HepG2 (cell line): Measurements from ENCODE around the gene GNG3. TPM values are rescaled to one million over a fixed set of nuclear protein-coding genes. Genes with fewer than 3 reads are reported as not detected.
A peak's percentile ranks its signal among the peaks of the same experiment; 100 is the strongest.

Source experiments
- JARID2 ChIP-seq: sonication (generic); formaldehyde crosslinking; IDR thresholded peaks from 2 replicates; pipeline ENCODE4 v1.8.1; 2023; ENCODE audit warnings: missing genetic modification reagents, inconsistent platforms; ENCODE audit not compliant: insufficient replicate concordance
- KDM3A ChIP-seq: IDR thresholded peaks from 2 replicates; pipeline ENCODE4 v1.6.1; 2018; ENCODE audit warnings: low read depth, missing compliant biosample characterization
- NAIF1 ChIP-seq: sonication (generic); formaldehyde crosslinking; IDR thresholded peaks from 2 replicates; pipeline ENCODE4 v1.5.0; 2020; ENCODE audit warnings: mild to moderate bottlenecking, missing genetic modification reagents, borderline replicate concordance
- PCBP1 ChIP-seq: fragments of 200-400 bp; formaldehyde crosslinking; IDR thresholded peaks from 2 replicates; pipeline ENCODE4 v1.6.1; 2017; ENCODE audit warnings: mild to moderate bottlenecking, low read depth, low read length, borderline replicate concordance
- SAP130 ChIP-seq: IDR thresholded peaks from 2 replicates; pipeline ENCODE4 v1.6.1; 2016; ENCODE audit warnings: low read depth
- SNRNP70 ChIP-seq: fragments of 200-400 bp; formaldehyde crosslinking; IDR thresholded peaks from 2 replicates; pipeline ENCODE4 v1.6.1; 2017; ENCODE audit warnings: mild to moderate bottlenecking, low read depth, low read length, moderate library complexity
- ZBTB1 ChIP-seq: sonication (generic); formaldehyde crosslinking; IDR thresholded peaks from 2 replicates; pipeline ENCODE4 v1.4.0; 2020; ENCODE audit warnings: missing genetic modification reagents, borderline replicate concordance
- ZFP82 ChIP-seq: sonication (generic); formaldehyde crosslinking; IDR thresholded peaks from 2 replicates; pipeline ENCODE4 v1.5.1; 2020; ENCODE audit warnings: mild to moderate bottlenecking, missing genetic modification reagents, borderline replicate concordance
- ZNF749 ChIP-seq: sonication (generic); formaldehyde crosslinking; IDR thresholded peaks from 2 replicates; pipeline ENCODE4 v1.8.0; 2022; ENCODE audit warnings: mild to moderate bottlenecking, missing genetic modification reagents, moderate library complexity, borderline replicate concordance
- polyA plus RNA-seq, 8 experiments: library from polyadenylated mRNA; depleted of rRNA in 3 of 8; stranded (reverse) in 7 of 8; unstranded in 1 of 8; fragments of >200 nt; fragmentation: Illumina TruSeq in 4 of 8; extraction: Trizol in 4 of 8; gene quantifications; 2 replicates each; pipeline versions ENCODE4 v1.2.1 to v1.2.3, GENCODE V29; 2011 to 2016; ENCODE audit warnings: low read depth in 4 of 8, missing spikeins in 1 of 8, mixed read lengths in 1 of 8; ENCODE audit not compliant: insufficient read depth in 1 of 8
- total RNA-seq, 5 experiments: library from RNA; depleted of rRNA; stranded (reverse); fragments of >200 nt; fragmentation: Illumina TruSeq; extraction: Trizol; gene quantifications; 2 replicates each; pipeline ENCODE4 v1.2.3, GENCODE V29; 2016; ENCODE audit warnings: low read depth in 1 of 5
- TF ChIP-seq, protein P1 (sequence below): sonication (generic); formaldehyde crosslinking; IDR thresholded peaks from 2 replicates; pipeline ENCODE4 v1.4.0; 2020; ENCODE audit warnings: mild to moderate bottlenecking, low read depth, missing genetic modification reagents
- TF ChIP-seq, protein P2 (sequence below): sonication (generic); formaldehyde crosslinking; conservative IDR thresholded peaks from 2 replicates; pipeline ENCODE4 v1.4.0; 2020; ENCODE audit warnings: missing genetic modification reagents
- TF ChIP-seq, protein P3 (sequence below): sonication (generic); formaldehyde crosslinking; IDR thresholded peaks from 2 replicates; pipeline ENCODE4 v1.9.0; 2021; ENCODE audit warnings: missing genetic modification reagents, borderline replicate concordance
- TF ChIP-seq, protein P4 (sequence below): sonication (generic); formaldehyde crosslinking; IDR thresholded peaks from 2 replicates; pipeline ENCODE4 v1.4.0; 2020; ENCODE audit warnings: mild to moderate bottlenecking, missing genetic modification reagents
- TF ChIP-seq, protein P5 (sequence below): sonication (generic); formaldehyde crosslinking; IDR thresholded peaks from 2 replicates; pipeline ENCODE4 v1.5.0; 2020; ENCODE audit warnings: missing genetic modification reagents
- TF ChIP-seq, protein P6 (sequence below): sonication (generic); formaldehyde crosslinking; conservative IDR thresholded peaks from 2 replicates; pipeline ENCODE4 v1.8.1; 2023; ENCODE audit warnings: missing genetic modification reagents
- TF ChIP-seq, protein P7 (sequence below): sonication (generic); formaldehyde crosslinking; IDR thresholded peaks from 2 replicates; pipeline ENCODE4 v1.4.0; 2020; ENCODE audit warnings: missing genetic modification reagents

Gene GNG3
- total and polyA plus RNA-seq, 2 of the 13 experiments (the other 11 are each of a cell fraction or from before 2014, with no cell fraction given): not detected

DNA sequence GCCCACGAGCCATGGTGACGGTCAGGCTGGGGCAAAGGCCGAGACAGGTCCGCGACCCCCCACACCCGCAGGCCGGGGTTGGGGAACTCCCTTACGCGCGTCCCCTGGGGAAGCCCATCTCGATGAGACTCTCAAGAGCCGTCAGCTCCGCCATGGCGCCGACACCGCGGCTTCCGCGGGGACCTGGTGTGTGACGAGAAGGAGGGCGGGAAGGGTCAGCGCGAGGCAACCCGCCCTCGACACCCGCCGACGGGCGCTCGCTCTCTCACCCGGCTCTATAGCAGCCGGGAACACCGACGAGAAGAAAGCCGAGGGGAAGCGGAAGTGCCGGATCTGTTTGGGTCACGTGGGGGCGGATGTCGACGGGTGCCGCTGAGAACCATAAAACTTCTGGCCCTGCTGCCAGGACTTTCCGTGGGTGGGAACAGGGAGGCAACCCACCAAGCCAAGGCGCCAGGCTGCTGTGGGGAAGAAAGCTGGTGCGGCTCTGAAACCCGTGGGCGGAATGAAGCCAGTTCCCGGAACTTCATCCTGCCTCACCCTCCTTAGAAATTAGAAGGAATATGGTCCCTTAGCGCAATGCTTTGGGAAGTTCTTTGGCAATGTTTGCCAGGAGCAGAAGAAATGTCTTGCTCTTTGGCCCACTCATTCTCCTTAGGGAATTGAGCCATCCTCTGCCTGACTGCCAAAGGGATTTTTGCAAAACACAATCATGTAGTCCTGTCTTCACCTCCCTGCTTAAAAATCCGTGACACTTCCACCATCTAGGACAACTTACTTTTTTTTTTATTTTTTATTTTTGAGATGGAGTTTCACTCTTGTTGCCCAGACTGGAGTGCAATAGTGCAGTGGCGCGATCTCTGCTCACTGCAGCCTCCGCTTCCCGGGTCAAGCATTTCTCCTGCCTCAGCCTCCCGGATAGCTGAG is 28.4 kb upstream of the GNG3 start, which contains the start of gene UBXN1 (continued):
- TF ChIP-seq, protein P1, sequence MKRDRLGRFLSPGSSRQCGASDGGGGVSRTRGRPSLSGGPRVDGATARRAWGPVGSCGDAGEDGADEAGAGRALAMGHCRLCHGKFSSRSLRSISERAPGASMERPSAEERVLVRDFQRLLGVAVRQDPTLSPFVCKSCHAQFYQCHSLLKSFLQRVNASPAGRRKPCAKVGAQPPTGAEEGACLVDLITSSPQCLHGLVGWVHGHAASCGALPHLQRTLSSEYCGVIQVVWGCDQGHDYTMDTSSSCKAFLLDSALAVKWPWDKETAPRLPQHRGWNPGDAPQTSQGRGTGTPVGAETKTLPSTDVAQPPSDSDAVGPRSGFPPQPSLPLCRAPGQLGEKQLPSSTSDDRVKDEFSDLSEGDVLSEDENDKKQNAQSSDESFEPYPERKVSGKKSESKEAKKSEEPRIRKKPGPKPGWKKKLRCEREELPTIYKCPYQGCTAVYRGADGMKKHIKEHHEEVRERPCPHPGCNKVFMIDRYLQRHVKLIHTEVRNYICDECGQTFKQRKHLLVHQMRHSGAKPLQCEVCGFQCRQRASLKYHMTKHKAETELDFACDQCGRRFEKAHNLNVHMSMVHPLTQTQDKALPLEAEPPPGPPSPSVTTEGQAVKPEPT (CRISPR knock-in tag): no peak
- peak; percentile 96 for TF ChIP-seq SAP130 (CRISPR knock-in tag)
- TF ChIP-seq, protein P2, sequence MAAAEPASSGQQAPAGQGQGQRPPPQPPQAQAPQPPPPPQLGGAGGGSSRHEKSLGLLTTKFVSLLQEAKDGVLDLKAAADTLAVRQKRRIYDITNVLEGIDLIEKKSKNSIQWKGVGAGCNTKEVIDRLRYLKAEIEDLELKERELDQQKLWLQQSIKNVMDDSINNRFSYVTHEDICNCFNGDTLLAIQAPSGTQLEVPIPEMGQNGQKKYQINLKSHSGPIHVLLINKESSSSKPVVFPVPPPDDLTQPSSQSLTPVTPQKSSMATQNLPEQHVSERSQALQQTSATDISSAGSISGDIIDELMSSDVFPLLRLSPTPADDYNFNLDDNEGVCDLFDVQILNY: no peak
- TF ChIP-seq, protein P3, sequence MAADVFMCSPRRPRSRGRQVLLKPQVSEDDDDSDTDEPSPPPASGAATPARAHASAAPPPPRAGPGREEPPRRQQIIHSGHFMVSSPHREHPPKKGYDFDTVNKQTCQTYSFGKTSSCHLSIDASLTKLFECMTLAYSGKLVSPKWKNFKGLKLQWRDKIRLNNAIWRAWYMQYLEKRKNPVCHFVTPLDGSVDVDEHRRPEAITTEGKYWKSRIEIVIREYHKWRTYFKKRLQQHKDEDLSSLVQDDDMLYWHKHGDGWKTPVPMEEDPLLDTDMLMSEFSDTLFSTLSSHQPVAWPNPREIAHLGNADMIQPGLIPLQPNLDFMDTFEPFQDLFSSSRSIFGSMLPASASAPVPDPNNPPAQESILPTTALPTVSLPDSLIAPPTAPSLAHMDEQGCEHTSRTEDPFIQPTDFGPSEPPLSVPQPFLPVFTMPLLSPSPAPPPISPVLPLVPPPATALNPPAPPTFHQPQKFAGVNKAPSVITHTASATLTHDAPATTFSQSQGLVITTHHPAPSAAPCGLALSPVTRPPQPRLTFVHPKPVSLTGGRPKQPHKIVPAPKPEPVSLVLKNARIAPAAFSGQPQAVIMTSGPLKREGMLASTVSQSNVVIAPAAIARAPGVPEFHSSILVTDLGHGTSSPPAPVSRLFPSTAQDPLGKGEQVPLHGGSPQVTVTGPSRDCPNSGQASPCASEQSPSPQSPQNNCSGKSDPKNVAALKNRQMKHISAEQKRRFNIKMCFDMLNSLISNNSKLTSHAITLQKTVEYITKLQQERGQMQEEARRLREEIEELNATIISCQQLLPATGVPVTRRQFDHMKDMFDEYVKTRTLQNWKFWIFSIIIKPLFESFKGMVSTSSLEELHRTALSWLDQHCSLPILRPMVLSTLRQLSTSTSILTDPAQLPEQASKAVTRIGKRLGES (CRISPR knock-in tag): no peak
- no peak for TF ChIP-seq NAIF1 (CRISPR knock-in tag)
- peak; percentile 71; the same call in 1 of the 2 replicates for TF ChIP-seq KDM3A (CRISPR knock-in tag)
- TF ChIP-seq, protein P4, sequence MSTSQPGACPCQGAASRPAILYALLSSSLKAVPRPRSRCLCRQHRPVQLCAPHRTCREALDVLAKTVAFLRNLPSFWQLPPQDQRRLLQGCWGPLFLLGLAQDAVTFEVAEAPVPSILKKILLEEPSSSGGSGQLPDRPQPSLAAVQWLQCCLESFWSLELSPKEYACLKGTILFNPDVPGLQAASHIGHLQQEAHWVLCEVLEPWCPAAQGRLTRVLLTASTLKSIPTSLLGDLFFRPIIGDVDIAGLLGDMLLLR (CRISPR knock-in tag): no peak
- 0 out of 2 replicates have a peak, but pooled peaks have one; percentile 21 for TF ChIP-seq ZNF749 (CRISPR knock-in tag)
- TF ChIP-seq PCBP1: peak; percentile 84; the same call in 1 of the 2 replicates
- TF ChIP-seq, protein P5, sequence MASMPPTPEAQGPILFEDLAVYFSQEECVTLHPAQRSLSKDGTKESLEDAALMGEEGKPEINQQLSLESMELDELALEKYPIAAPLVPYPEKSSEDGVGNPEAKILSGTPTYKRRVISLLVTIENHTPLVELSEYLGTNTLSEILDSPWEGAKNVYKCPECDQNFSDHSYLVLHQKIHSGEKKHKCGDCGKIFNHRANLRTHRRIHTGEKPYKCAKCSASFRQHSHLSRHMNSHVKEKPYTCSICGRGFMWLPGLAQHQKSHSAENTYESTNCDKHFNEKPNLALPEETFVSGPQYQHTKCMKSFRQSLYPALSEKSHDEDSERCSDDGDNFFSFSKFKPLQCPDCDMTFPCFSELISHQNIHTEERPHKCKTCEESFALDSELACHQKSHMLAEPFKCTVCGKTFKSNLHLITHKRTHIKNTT: no peak
- no peak for TF ChIP-seq SNRNP70
- TF ChIP-seq, protein P6, sequence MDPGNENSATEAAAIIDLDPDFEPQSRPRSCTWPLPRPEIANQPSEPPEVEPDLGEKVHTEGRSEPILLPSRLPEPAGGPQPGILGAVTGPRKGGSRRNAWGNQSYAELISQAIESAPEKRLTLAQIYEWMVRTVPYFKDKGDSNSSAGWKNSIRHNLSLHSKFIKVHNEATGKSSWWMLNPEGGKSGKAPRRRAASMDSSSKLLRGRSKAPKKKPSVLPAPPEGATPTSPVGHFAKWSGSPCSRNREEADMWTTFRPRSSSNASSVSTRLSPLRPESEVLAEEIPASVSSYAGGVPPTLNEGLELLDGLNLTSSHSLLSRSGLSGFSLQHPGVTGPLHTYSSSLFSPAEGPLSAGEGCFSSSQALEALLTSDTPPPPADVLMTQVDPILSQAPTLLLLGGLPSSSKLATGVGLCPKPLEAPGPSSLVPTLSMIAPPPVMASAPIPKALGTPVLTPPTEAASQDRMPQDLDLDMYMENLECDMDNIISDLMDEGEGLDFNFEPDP (CRISPR knock-in tag): no peak
- no peak for TF ChIP-seq ZBTB1
- TF ChIP-seq JARID2: peak; percentile 75
- TF ChIP-seq, protein P7, sequence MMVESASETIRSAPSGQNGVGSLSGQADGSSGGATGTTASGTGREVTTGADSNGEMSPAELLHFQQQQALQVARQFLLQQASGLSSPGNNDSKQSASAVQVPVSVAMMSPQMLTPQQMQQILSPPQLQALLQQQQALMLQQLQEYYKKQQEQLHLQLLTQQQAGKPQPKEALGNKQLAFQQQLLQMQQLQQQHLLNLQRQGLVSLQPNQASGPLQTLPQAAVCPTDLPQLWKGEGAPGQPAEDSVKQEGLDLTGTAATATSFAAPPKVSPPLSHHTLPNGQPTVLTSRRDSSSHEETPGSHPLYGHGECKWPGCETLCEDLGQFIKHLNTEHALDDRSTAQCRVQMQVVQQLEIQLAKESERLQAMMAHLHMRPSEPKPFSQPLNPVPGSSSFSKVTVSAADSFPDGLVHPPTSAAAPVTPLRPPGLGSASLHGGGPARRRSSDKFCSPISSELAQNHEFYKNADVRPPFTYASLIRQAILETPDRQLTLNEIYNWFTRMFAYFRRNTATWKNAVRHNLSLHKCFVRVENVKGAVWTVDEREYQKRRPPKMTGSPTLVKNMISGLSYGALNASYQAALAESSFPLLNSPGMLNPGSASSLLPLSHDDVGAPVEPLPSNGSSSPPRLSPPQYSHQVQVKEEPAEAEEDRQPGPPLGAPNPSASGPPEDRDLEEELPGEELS (CRISPR knock-in tag): 0 out of 2 replicates have a peak, but pooled peaks have one; percentile 19
- no peak for TF ChIP-seq ZFP82 (CRISPR knock-in tag)
